H1 (cell line): ENCODE measurements around the gene MIB1. TPM values are rescaled to one million over a fixed set of nuclear protein-coding genes. Genes with fewer than 3 reads are reported as not detected.

Experiments
- CTCF ChIA-PET: fragments of 300-600 bp; sonication (Branson Sonifier 250); formaldehyde crosslinking; loops from one replicate; lab custom pipeline; 2021; ENCODE audit not compliant: partially characterized antibody; lab: Charles Lee
- POLR2A ChIA-PET: fragments of 300-600 bp; sonication (Branson Sonifier 250); formaldehyde crosslinking; loops from one replicate; lab custom pipeline; 2021; ENCODE audit warnings: inconsistent platforms; ENCODE audit not compliant: partially characterized antibody; lab: Charles Lee
- DNase-seq, 2 experiments: peaks; one replicate each; pipeline versions ENCODE4 v3.0.0 to v3.0.0-alpha.2; 2010 to 2022; ENCODE audit warnings: low spot score in 2 of 2, low read depth in 1 of 2, mixed read lengths in 1 of 2
- FAIRE-seq: peaks from 2 replicates; lab custom pipeline; 2011; peaks lifted over from hg19 to GRCh38; lab: Jason Lieb, UNC
- H2AFZ ChIP-seq: 2 replicates; pipeline ENCODE4 v1.8.1; 2012; ENCODE audit warnings: low read length, inconsistent platforms
- H2AK5ac ChIP-seq: 2 replicates; pipeline ENCODE4 v1.6.1; 2013; ENCODE audit warnings: low read depth, low read length
- H2BK120ac ChIP-seq: replicated peaks from 2 replicates; pipeline ENCODE3; 2013; ENCODE audit warnings: low read depth, low read length, inconsistent platforms
- H2BK12ac ChIP-seq: 2 replicates; pipeline ENCODE4 v1.6.1; 2013; ENCODE audit warnings: low read depth, low read length
- H2BK15ac ChIP-seq: 2 replicates; pipeline ENCODE4 v1.6.1; 2013; ENCODE audit warnings: low read length
- H2BK20ac ChIP-seq: 2 replicates; pipeline ENCODE4 v1.6.1; 2013; ENCODE audit warnings: low read length
- H2BK5ac ChIP-seq: 2 replicates; pipeline ENCODE4 v1.6.1; 2013; ENCODE audit warnings: low read depth, low read length
- H3K14ac ChIP-seq: 2 replicates; pipeline ENCODE4 v1.6.1; 2013; ENCODE audit warnings: inconsistent platforms; ENCODE audit not compliant: insufficient read length
- H3K18ac ChIP-seq: 2 replicates; pipeline ENCODE4 v1.6.1; 2013; ENCODE audit warnings: low read length; ENCODE audit errors: extremely low read depth
- H3K23ac ChIP-seq: 2 replicates; pipeline ENCODE4 v1.6.1; 2013; ENCODE audit warnings: inconsistent platforms; ENCODE audit not compliant: insufficient read length
- H3K23me2 ChIP-seq: 2 replicates; pipeline ENCODE4 v1.6.1; 2013; ENCODE audit warnings: low read depth, low read length
- H3K27ac ChIP-seq: 2 replicates; pipeline ENCODE4 v1.6.1; 2011; ENCODE audit warnings: low read depth, low read length, inconsistent platforms
- H3K27me3 ChIP-seq, 4 experiments: replicated peaks in 1 of 4; 1 replicate in 1 of 4; 2 replicates in 3 of 4; pipeline versions ENCODE4 v1.6.1 to v1.8.1; 2011 to 2013; ENCODE audit warnings: low read length in 3 of 4, mild to moderate bottlenecking in 3 of 4, inconsistent platforms in 2 of 4, mixed read lengths in 2 of 4, moderate library complexity in 1 of 4; ENCODE audit not compliant: control insufficient read depth in 3 of 4, insufficient read depth in 3 of 4; ENCODE audit errors: extremely low read depth in 1 of 4
- H3K36me3 ChIP-seq, 4 experiments: 2 replicates each; pipeline versions ENCODE4 v1.6.1 to v1.8.1; 2011 to 2013; ENCODE audit warnings: mild to moderate bottlenecking in 4 of 4, low read length in 3 of 4, moderate library complexity in 2 of 4, control low read depth in 1 of 4, inconsistent platforms in 1 of 4; ENCODE audit not compliant: insufficient read depth in 4 of 4, control insufficient read depth in 2 of 4
- H3K4ac ChIP-seq: replicated peaks from 2 replicates; pipeline ENCODE3; 2013; ENCODE audit warnings: low read length, low read depth, mixed read lengths, inconsistent platforms; ENCODE audit not compliant: insufficient read length
- H3K4me1 ChIP-seq, 4 experiments: replicated peaks in 1 of 4; 1 replicate in 1 of 4; 2 replicates in 3 of 4; pipeline versions ENCODE4 v1.6.1 to v1.8.1; 2011 to 2013; ENCODE audit warnings: low read length in 3 of 4, inconsistent platforms in 2 of 4, mixed read lengths in 1 of 4; ENCODE audit not compliant: insufficient read depth in 4 of 4, control insufficient read depth in 3 of 4
- H3K4me2 ChIP-seq, 2 experiments: 2 replicates each; pipeline versions ENCODE4 v1.6.1 to v1.8.1; 2011 to 2013; ENCODE audit warnings: low read depth in 2 of 2, low read length in 2 of 2, control low read depth in 1 of 2, inconsistent platforms in 1 of 2, mild to moderate bottlenecking in 1 of 2; ENCODE audit not compliant: insufficient read depth in 1 of 2
- H3K4me3 ChIP-seq, 4 experiments: fragments of 200-600, 300-600 bp in 1 of 4; sonication (generic), shearing (Covaris generic), sonication (Bioruptor Twin) in 1 of 4; 2 replicates each; pipeline versions ENCODE4 v1.5.1 to v1.8.1; 2011 to 2016; ENCODE audit warnings: low read length in 4 of 4, low read depth in 3 of 4, control low read depth in 2 of 4, inconsistent platforms in 2 of 4, mild to moderate bottlenecking in 2 of 4, mixed read lengths in 1 of 4, moderate library complexity in 1 of 4; ENCODE audit not compliant: insufficient read depth in 2 of 4; ENCODE audit errors: extremely low read depth in 1 of 4
- H3K56ac ChIP-seq: replicated peaks from 2 replicates; pipeline ENCODE3; 2013; ENCODE audit warnings: low read depth, mild to moderate bottlenecking, mixed read lengths, low read length, inconsistent platforms; ENCODE audit not compliant: insufficient read length
- H3K79me1 ChIP-seq: 2 replicates; pipeline ENCODE4 v1.6.1; 2013; ENCODE audit warnings: low read depth, low read length, control low read depth
- H3K79me2 ChIP-seq, 2 experiments: 2 replicates each; pipeline versions ENCODE4 v1.6.1 to v1.8.1; 2012 to 2013; ENCODE audit warnings: low read length in 2 of 2, mild to moderate bottlenecking in 2 of 2, inconsistent platforms in 1 of 2; ENCODE audit not compliant: insufficient read depth in 2 of 2, control insufficient read depth in 1 of 2
- H3K9ac ChIP-seq, 4 experiments: replicated peaks in 1 of 4; 1 replicate in 1 of 4; 2 replicates in 3 of 4; pipeline versions ENCODE4 v1.6.1 to v1.8.1; 2011 to 2013; ENCODE audit warnings: low read depth in 3 of 4, low read length in 3 of 4, control low read depth in 2 of 4, mild to moderate bottlenecking in 2 of 4, moderate library complexity in 2 of 4, inconsistent platforms in 1 of 4; ENCODE audit errors: extremely low read depth in 1 of 4
- H3K9me3 ChIP-seq, 2 experiments: 2 replicates each; pipeline versions ENCODE4 v1.6.1 to v1.8.1; 2012 to 2013; ENCODE audit warnings: mild to moderate bottlenecking in 2 of 2, moderate library complexity in 2 of 2, control low read depth in 1 of 2, inconsistent platforms in 1 of 2, low read depth in 1 of 2, low read length in 1 of 2, mixed read lengths in 1 of 2; ENCODE audit not compliant: insufficient read depth in 2 of 2
- H4K20me1 ChIP-seq, 2 experiments: replicated peaks in 1 of 2; 2 replicates each; pipeline versions ENCODE3 to v1.8.1; 2011 to 2013; ENCODE audit warnings: inconsistent platforms in 2 of 2, low read length in 2 of 2, mild to moderate bottlenecking in 1 of 2; ENCODE audit not compliant: insufficient read depth in 2 of 2, control insufficient read depth in 1 of 2
- H4K5ac ChIP-seq: 2 replicates; pipeline ENCODE4 v1.6.1; 2013; ENCODE audit warnings: low read length, low read depth, mixed read lengths, inconsistent platforms; ENCODE audit not compliant: insufficient read length
- H4K8ac ChIP-seq: 2 replicates; pipeline ENCODE4 v1.8.0; 2013; ENCODE audit warnings: mild to moderate bottlenecking, moderate library complexity, low read length, inconsistent platforms; ENCODE audit not compliant: insufficient read depth; ENCODE audit errors: extremely low read depth
- H4K91ac ChIP-seq: replicated peaks from 2 replicates; pipeline ENCODE3; 2013; ENCODE audit warnings: low read length, mixed read lengths, inconsistent platforms; ENCODE audit not compliant: insufficient read length
- CBX5 ChIP-seq: fragments of 300-800, 300-1000 bp; sonication (generic); IDR thresholded peaks from 2 replicates; pipeline ENCODE4 v1.7.1; 2016; ENCODE audit warnings: antibody characterized with exemption, low read length, low read depth
- JUN ChIP-seq: IDR thresholded peaks from 2 replicates; pipeline ENCODE4 v1.6.1; 2011; ENCODE audit warnings: low read depth, mild to moderate bottlenecking, improper control_type of control experiment, low read length
- SIN3A ChIP-seq, 2 experiments: IDR thresholded peaks in 1 of 2; conservative IDR thresholded peaks in 1 of 2; 2 replicates each; pipeline ENCODE4 v1.6.1; 2011 to 2012; ENCODE audit warnings: low read length in 2 of 2, improper control_type of control experiment in 1 of 2, low read depth in 1 of 2, mild to moderate bottlenecking in 1 of 2
- TAF7 ChIP-seq: optimal IDR thresholded peaks from 2 replicates; pipeline ENCODE3; 2011; ENCODE audit warnings: low read depth, mild to moderate bottlenecking, inconsistent platforms, low read length, moderate library complexity, borderline replicate concordance
- WGBS, 2 experiments: shearing (Covaris generic) in 1 of 2; methylation state at CpG; one replicate each; pipeline versions ENCODE4 v1.1.6 to v1.1.7; 2013 to 2015; ENCODE audit warnings: low lambda C conversion rate in 2 of 2, mixed read lengths in 2 of 2, inconsistent platforms in 1 of 2, low coverage in 1 of 2, missing lambda C conversion rate in 1 of 2; ENCODE audit not compliant: insufficient replicate concordance in 2 of 2, insufficient coverage in 1 of 2, insufficient read length in 1 of 2; ENCODE audit errors: extremely low coverage in 1 of 2, missing lambda C conversion rate in 1 of 2; 5-methylcytosine and 5-hydroxymethylcytosine counted together
- polyA plus RNA-seq, 7 experiments: library from polyadenylated mRNA; depleted of rRNA in 3 of 7; stranded (reverse) in 5 of 7; unstranded in 2 of 7; fragments of >200 nt in 5 of 7; fragments of 200-250 nt in 2 of 7; gene quantifications; 1 replicate in 5 of 7; 2 replicates in 1 of 7; 4 replicates in 1 of 7; pipeline versions ENCODE4 v1.2.1 to v1.2.3, GENCODE V29; 2011 to 2013; ENCODE audit warnings: missing spikeins in 2 of 7, mixed read lengths in 2 of 7
- total RNA-seq: library from RNA; stranded (reverse); fragmentation: NEBNext Ultra II Directional; extraction: Animal tissue kit (Norgen Biotek cat#: 25700); gene quantifications from 2 replicates; pipeline ENCODE4 v1.2.1, GENCODE V29; 2021

Gene MIB1
- total and polyA plus RNA-seq, 2 of the 8 experiments (the other 6 are each of a cell fraction or from before 2014, with no cell fraction given), result 8.2 to 60.3 TPM

DNA sequence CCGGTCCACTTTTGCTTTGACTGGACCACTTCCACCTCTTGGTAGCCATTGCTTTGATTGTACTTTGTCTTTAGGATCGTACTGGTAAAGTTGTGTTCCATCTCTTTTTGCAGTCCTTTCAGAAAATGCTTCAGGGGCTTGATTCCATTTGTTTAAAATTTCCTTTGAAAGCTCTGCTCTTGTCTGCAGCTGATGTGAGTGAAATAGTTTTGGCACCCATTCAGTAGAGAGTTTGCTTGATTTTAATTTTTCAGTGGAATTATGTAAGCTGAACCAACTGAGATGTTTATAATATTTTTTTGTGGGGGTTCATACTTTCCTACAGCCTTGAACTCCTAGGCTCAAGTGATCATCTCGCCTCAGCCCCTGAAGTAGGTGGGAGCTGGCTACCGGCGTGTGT, 7.6 kb upstream of the MIB1 start:
- Histone ChIP-seq H3K79me2 (no peaks in the 10 kb centered on the region), H2BK5ac (no peak overlapping the region), H2BK120ac (no peak overlapping the region), H3K4me1 (peaks cover 0 to 7% (median 1%) of the 10 kb centered on the region in 4 experiments; a peak in 3 of 7 replicates), H3K4ac (no peak overlapping the region), H4K91ac (no peak overlapping the region), H3K23me2 (no peaks in the 10 kb centered on the region; the same call in 1 of the 2 replicates), H4K8ac (no peak overlapping the region), H2AFZ (no peak overlapping the region), H3K23ac (no peak overlapping the region), H3K27me3 (no peaks in the 10 kb centered on the region), H2BK15ac (no peak overlapping the region), H3K4me2 (no peak overlapping the region), H3K56ac (no peak overlapping the region), H3K14ac (no peak overlapping the region), H3K18ac (no peak overlapping the region), H3K36me3 (no peaks in the 10 kb centered on the region), H2BK20ac (no peak overlapping the region), H3K79me1 (no peaks in the 10 kb centered on the region), H2BK12ac (no peak overlapping the region), H3K4me3 (no peak overlapping the region), H3K9ac (no peak overlapping the region), H4K20me1 (no peaks in the 10 kb centered on the region), H3K9me3 (0 out of 4 replicates have a peak, but pooled peaks cover 0 to 2% of the 10 kb centered on the region in 2 experiments), H3K27ac (no peak overlapping the region), H2AK5ac (no peak overlapping the region), H4K5ac (no peak overlapping the region)
- POLR2A ChIA-PET, result interaction anchor here (0.9 to 1.0 kb wide), 2 partner anchors 12 to 13 kb away, joined by 3 read pairs; no protein-coding TSS in a partner anchor
- no peak for DNase-seq
- CTCF ChIA-PET, result interaction anchor here (0.7 to 1.2 kb wide), 2 partner anchors 13 to 703 kb away, joined by 3 to 4 read pairs; no protein-coding TSS in a partner anchor
- FAIRE-seq, result no peak
- no peak for TF ChIP-seq TAF7
- TF ChIP-seq JUN, result no peak
- TF ChIP-seq CBX5, result no peak
- TF ChIP-seq SIN3A (conservative IDR thresholded peaks at IDR 0.05 in 1 of 2, IDR thresholded peaks at IDR 0.05 in 1 of 2; ENCODE audit: low read depth in 1 of 2, low read length in 2 of 2), result no peak
- 92% methylated on average over 5 of the region's 5 CpGs; no CpG with 5 or more reads in 1 of the 2 experiments for WGBS, 2 experiments
